OCI-LY7 (cell line): ENCODE measurements around the gene PRSS2.

Source experiments
- EZH2phosphoT487 ChIP-seq: fragments of 200-600 bp; sonication (generic); IDR thresholded peaks from 2 replicates; pipeline ENCODE4 v1.6.1; 2018; ENCODE audit warnings: low read depth, borderline replicate concordance, mild to moderate bottlenecking, mixed run types, antibody characterized with exemption, low read length, moderate library complexity, mixed read lengths
- TF ChIP-seq, protein P1 (sequence below): fragments of 200-600 bp; sonication (generic); conservative IDR thresholded peaks from 2 replicates; pipeline ENCODE4 v1.5.1; 2014; ENCODE audit warnings: mild to moderate bottlenecking, antibody characterized with exemption, low read length, moderate library complexity, mixed read lengths

DNA sequence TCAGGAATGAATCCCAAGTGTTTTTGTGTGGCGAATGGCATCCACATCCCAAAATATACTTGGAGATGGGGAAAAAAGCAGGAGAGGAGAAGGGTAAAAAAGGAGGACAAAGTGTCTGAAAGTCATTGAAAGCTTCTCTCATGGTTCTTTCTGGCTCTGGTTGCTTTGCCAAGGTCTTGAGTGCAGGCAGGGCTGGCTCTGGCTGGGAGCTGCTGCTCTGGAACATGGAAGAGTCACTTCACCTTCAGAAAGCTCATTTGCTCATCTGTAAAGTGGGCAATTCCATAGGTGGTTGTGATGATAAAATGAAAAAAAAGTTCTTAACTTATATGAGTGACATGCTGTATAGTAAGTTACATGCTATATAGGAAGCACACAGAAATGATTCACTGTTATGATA, 2.9 kb upstream of the PRSS2 start:
- no peak for TF ChIP-seq EZH2phosphoT487
- TF ChIP-seq, protein P1, sequence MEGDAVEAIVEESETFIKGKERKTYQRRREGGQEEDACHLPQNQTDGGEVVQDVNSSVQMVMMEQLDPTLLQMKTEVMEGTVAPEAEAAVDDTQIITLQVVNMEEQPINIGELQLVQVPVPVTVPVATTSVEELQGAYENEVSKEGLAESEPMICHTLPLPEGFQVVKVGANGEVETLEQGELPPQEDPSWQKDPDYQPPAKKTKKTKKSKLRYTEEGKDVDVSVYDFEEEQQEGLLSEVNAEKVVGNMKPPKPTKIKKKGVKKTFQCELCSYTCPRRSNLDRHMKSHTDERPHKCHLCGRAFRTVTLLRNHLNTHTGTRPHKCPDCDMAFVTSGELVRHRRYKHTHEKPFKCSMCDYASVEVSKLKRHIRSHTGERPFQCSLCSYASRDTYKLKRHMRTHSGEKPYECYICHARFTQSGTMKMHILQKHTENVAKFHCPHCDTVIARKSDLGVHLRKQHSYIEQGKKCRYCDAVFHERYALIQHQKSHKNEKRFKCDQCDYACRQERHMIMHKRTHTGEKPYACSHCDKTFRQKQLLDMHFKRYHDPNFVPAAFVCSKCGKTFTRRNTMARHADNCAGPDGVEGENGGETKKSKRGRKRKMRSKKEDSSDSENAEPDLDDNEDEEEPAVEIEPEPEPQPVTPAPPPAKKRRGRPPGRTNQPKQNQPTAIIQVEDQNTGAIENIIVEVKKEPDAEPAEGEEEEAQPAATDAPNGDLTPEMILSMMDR, result no peak
